Panc1 (cell line): Measurements from ENCODE around the gene HNRNPUL1. TPM values are rescaled to one million over a fixed set of nuclear protein-coding genes. Genes with fewer than 3 reads are reported as not detected.

ENCODE experiments used
- ATAC-seq: fragments of 200-7000 bp; cut with Tn5 transposase; 2 replicates; pipeline ENCODE4 v1.9.1; 2020; ENCODE audit warnings: mild to moderate bottlenecking, moderate library complexity
- BruUV-seq: library from RNA; stranded (reverse); fragments of 400-500 nt; replicated peaks from 2 replicates; lab custom pipeline; 2021; lab: Mats Ljungman, UMichigan
- CTCF ChIA-PET: fragments of 300-600 bp; sonication (Branson Sonifier 250); formaldehyde crosslinking; loops from one replicate; lab custom pipeline; 2022; ENCODE audit warnings: antibody characterized with exemption; lab: Charles Lee
- POLR2A ChIA-PET: fragments of 300-600 bp; sonication (Branson Sonifier 250); formaldehyde crosslinking; loops from one replicate; lab custom pipeline; 2022; ENCODE audit warnings: antibody characterized with exemption; lab: Charles Lee
- DNase-seq: peaks from one replicate; pipeline ENCODE4 v3.0.0-alpha.2; 2010; ENCODE audit warnings: low read depth, low spot score
- H3K27ac ChIP-seq: 2 replicates; pipeline ENCODE4 v1.5.1; 2011; ENCODE audit warnings: mild to moderate bottlenecking, low read length, inconsistent platforms
- H3K27me3 ChIP-seq: fragments of 200-500 bp; sonication (Bioruptor generic); 2 replicates; pipeline ENCODE4 v1.6.0; 2014; ENCODE audit warnings: low read length, inconsistent platforms; ENCODE audit not compliant: control insufficient read depth, insufficient read depth
- H3K36me3 ChIP-seq: fragments of 200-500 bp; sonication (Bioruptor generic); 2 replicates; pipeline ENCODE4 v1.5.1; 2014; ENCODE audit warnings: inconsistent platforms, mild to moderate bottlenecking, low read length, moderate library complexity; ENCODE audit not compliant: control insufficient read depth, insufficient read depth
- H3K4me1 ChIP-seq: 2 replicates; pipeline ENCODE4 v1.5.1; 2011; ENCODE audit warnings: inconsistent platforms, mild to moderate bottlenecking, low read length, moderate library complexity; ENCODE audit not compliant: control insufficient read depth, insufficient read depth
- H3K4me3 ChIP-seq, 2 experiments: 2 replicates each; pipeline ENCODE4 v1.5.1; 2011 to 2012; ENCODE audit warnings: low read depth in 2 of 2, low read length in 2 of 2, mild to moderate bottlenecking in 2 of 2, inconsistent platforms in 1 of 2, moderate library complexity in 1 of 2
- H3K9me3 ChIP-seq: fragments of 200-500 bp; sonication (Bioruptor generic); 2 replicates; pipeline ENCODE4 v1.5.1; 2014; ENCODE audit warnings: low read depth, mild to moderate bottlenecking, inconsistent platforms, low read length, moderate library complexity; ENCODE audit not compliant: control insufficient read depth, insufficient read depth
- CTCF ChIP-seq: fragments of 450-650 bp; IDR thresholded peaks from 2 replicates; pipeline ENCODE4 v1.5.1; 2017; ENCODE audit warnings: mild to moderate bottlenecking
- POLR2AphosphoS5 ChIP-seq: IDR thresholded peaks from 2 replicates; pipeline ENCODE4 v1.6.1; 2012; ENCODE audit warnings: mild to moderate bottlenecking, low read depth, low read length, moderate library complexity
- REST ChIP-seq, 2 experiments: IDR thresholded peaks; 2 replicates each; pipeline ENCODE4 v1.6.1; 2011 to 2012; ENCODE audit warnings: low read depth in 2 of 2, control low read depth in 1 of 2, low read length in 1 of 2, mild to moderate bottlenecking in 1 of 2, moderate library complexity in 1 of 2; ENCODE audit not compliant: insufficient read depth in 1 of 2
- SIN3A ChIP-seq: IDR thresholded peaks from 2 replicates; pipeline ENCODE4 v1.6.1; 2012; ENCODE audit warnings: low read depth, mild to moderate bottlenecking, low read length, moderate library complexity, borderline replicate concordance; ENCODE audit not compliant: insufficient read depth
- TCF7L2 ChIP-seq: IDR thresholded peaks from 2 replicates; pipeline ENCODE4 v1.6.1; 2011; ENCODE audit warnings: mild to moderate bottlenecking, low read depth, low read length, inconsistent platforms
- in situ Hi-C: cut with HindIII; loops from 2 replicates; pipeline ENCODE4 v1.10.0; 2016; ENCODE audit warnings: low sequenced_read_pairs, low pct_unique_long_range_greater_than_20kb
- intact Hi-C: fragments of 100-400 bp; cut with micrococcal nuclease; formaldehyde crosslinking; loops from one replicate; pipeline ENCODE4 v1.10.0; 2022; ENCODE audit not compliant: unreplicated experiment
- total RNA-seq: library from RNA; stranded (reverse); gene quantifications from one replicate; pipeline ENCODE4 v1.2.1, GENCODE V29; 2021; ENCODE audit not compliant: unreplicated experiment

Gene HNRNPUL1
- total RNA-seq, 1 experiment from 2014 or later: 183 TPM

GRCh38 chr19:41261474-41262190 is 2.5 kb upstream of the HNRNPUL1 start:
- Histone ChIP-seq H3K4me3 (peak overlapping the region; percentile 72 to 95), H3K27ac (peak overlapping the region; percentile 93), H3K9me3 (no peaks in the 10 kb centered on the region), H3K36me3 (peaks cover 5% of the 10 kb centered on the region), H3K4me1 (peaks cover 8% of the 10 kb centered on the region), H3K27me3 (no peaks in the 10 kb centered on the region)
- intact Hi-C loops (loop anchor here (2.0 kb wide), 1 partner anchor 57 kb away; no protein-coding TSS in a partner anchor), in situ Hi-C loops (no loop called here)
- POLR2A ChIA-PET: no interaction called here
- DNase-seq: peak; percentile 25
- CTCF ChIA-PET: interaction anchor here (1.7 kb wide), 1 partner anchor 53 kb away, joined by 5 read pairs; no protein-coding TSS in a partner anchor
- BruUV-seq: TSS peak; percentile 78
- no peak for ATAC-seq
- TF ChIP-seq SIN3A: no peak
- TF ChIP-seq CTCF: no peak
- no peak for TF ChIP-seq REST (IDR thresholded peaks at IDR 0.05; ENCODE audit: insufficient read depth in 1 of 2, low read depth in 2 of 2, low read length in 1 of 2)
- no peak for TF ChIP-seq TCF7L2
- TF ChIP-seq POLR2AphosphoS5: no peak

GRCh38 chr19:41263042-41263849 is 926 bp upstream of the HNRNPUL1 start:
- DNase-seq: peak; percentile 13
- H3K9me3 ChIP-seq: no peaks in the 10 kb centered on the region
- BruUV-seq: TSS peak; percentile 95
- no peak for TF ChIP-seq TCF7L2
- 0 out of 2 replicates have a peak, but pooled peaks have one; percentile 32 for TF ChIP-seq SIN3A
- TF ChIP-seq POLR2AphosphoS5: peak; percentile 57
- ChIA-PET CTCF (interaction anchor here (1.0 to 1.3 kb wide), 2 partner anchors 46 to 486 kb away, joined by 3 read pairs; no protein-coding TSS in a partner anchor), POLR2A (interaction anchor here (0.7 kb wide), 2 partner anchors 64 to 172 kb away, joined by 3 read pairs; no protein-coding TSS in a partner anchor)
- in situ Hi-C loops: no loop called here
- H3K4me1 ChIP-seq: peaks cover 18% of the 10 kb centered on the region
- H3K4me3 ChIP-seq: peak overlapping the region; percentile 72 to 95
- ATAC-seq: peak; percentile 14
- intact Hi-C loops: loop anchor here (2.0 kb wide), 1 partner anchor 58 kb away; no protein-coding TSS in a partner anchor
- no peaks in the 10 kb centered on the region for H3K27me3 ChIP-seq
- peak overlapping the region; percentile 93 for H3K27ac ChIP-seq
- peaks cover 10% of the 10 kb centered on the region for H3K36me3 ChIP-seq
